HUES6 (cell line): Measurements from ENCODE around the gene PDSS2.
"Not testable (repeated sequence)": the region's sequence is repeated elsewhere in the genome, so short reads cannot be mapped to it uniquely, and the experiment has no call there.

Experiments
- H3K27ac ChIP-seq: 2 replicates; pipeline ENCODE4 v1.7.0; 2013; ENCODE audit warnings: low read depth, mild to moderate bottlenecking, low read length, inconsistent platforms
- H3K27me3 ChIP-seq: 2 replicates; pipeline ENCODE4 v1.6.1; 2013; ENCODE audit warnings: low read length; ENCODE audit not compliant: control insufficient read depth, insufficient read depth
- H3K36me3 ChIP-seq: 2 replicates; pipeline ENCODE4 v1.6.1; 2013; ENCODE audit warnings: low read length; ENCODE audit not compliant: control insufficient read depth, insufficient read depth
- H3K4me1 ChIP-seq: 2 replicates; pipeline ENCODE4 v1.6.1; 2013; ENCODE audit warnings: low read length; ENCODE audit not compliant: control insufficient read depth, insufficient read depth
- H3K4me3 ChIP-seq: 2 replicates; pipeline ENCODE4 v1.5.1; 2013; ENCODE audit warnings: low read depth, low read length
- H3K9ac ChIP-seq: one replicate; pipeline ENCODE4 v1.6.1; 2013; ENCODE audit warnings: mild to moderate bottlenecking, low read length
- H3K9me3 ChIP-seq: 2 replicates; pipeline ENCODE4 v1.6.1; 2013; ENCODE audit warnings: low read depth, low read length; ENCODE audit not compliant: control insufficient read depth, insufficient read depth

PDSS2 gene

GRCh38 chr6:107128577-107128976 lies 330.8 kb downstream of the PDSS2 start:
- no peaks in the 10 kb centered on the region for H3K27me3 ChIP-seq
- no peaks in the 10 kb centered on the region for H3K36me3 ChIP-seq
- no peak overlapping the region for H3K4me3 ChIP-seq
- no peak overlapping the region for H3K27ac ChIP-seq
- H3K9me3 ChIP-seq: no peaks in the 10 kb centered on the region
- no peak overlapping the region for H3K9ac ChIP-seq
- H3K4me1 ChIP-seq: peaks cover 27% of the 10 kb centered on the region

GRCh38 chr6:107128175-107128574 lies 331.2 kb downstream of the PDSS2 start:
- no peaks in the 10 kb centered on the region for H3K27me3 ChIP-seq
- H3K27ac ChIP-seq: no peak overlapping the region
- no peak overlapping the region for H3K9ac ChIP-seq
- peaks cover 27% of the 10 kb centered on the region for H3K4me1 ChIP-seq
- no peaks in the 10 kb centered on the region for H3K9me3 ChIP-seq
- no peaks in the 10 kb centered on the region for H3K36me3 ChIP-seq
- H3K4me3 ChIP-seq: no peak overlapping the region

GRCh38 chr6:107125771-107126170 lies 333.6 kb downstream of the PDSS2 start:
- Histone ChIP-seq H3K27ac (no peak overlapping the region), H3K4me3 (no peak overlapping the region), H3K27me3 (no peaks in the 10 kb centered on the region), H3K4me1 (peaks cover 32% of the 10 kb centered on the region), H3K9me3 (no peaks in the 10 kb centered on the region), H3K36me3 (no peaks in the 10 kb centered on the region), H3K9ac (no peak overlapping the region)

DNA sequence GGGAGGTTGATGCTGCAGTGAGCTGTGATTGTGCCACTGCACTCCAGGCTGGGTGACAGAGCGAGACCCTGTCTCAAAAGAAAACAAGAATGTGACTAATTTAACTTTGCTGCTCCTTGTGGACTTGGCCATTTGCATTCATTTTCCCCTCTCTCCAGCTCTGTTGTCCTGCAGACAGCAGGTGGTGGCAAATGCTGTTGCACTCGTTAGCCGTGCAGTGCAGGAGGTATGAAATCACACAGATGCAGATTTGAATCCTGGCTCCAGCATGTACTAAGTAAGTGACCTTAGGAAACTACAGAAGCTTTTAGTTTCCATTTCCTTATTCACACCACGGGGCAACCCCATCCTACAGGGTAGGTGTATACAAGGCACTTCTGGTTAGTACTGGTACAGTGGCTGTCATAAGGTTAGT lies 334.4 kb downstream of the PDSS2 start:
- H3K9me3 ChIP-seq: no peaks in the 10 kb centered on the region
- no peak overlapping the region for H3K4me3 ChIP-seq
- no peak overlapping the region for H3K9ac ChIP-seq

GRCh38 chr6:107123501-107123900 lies 335.9 kb downstream of the PDSS2 start:
- H3K36me3 ChIP-seq: no peaks in the 10 kb centered on the region
- no peak overlapping the region for H3K27ac ChIP-seq
- H3K4me1 ChIP-seq: peaks cover 31% of the 10 kb centered on the region
- no peak overlapping the region for H3K4me3 ChIP-seq
- H3K27me3 ChIP-seq: no peaks in the 10 kb centered on the region
- H3K9ac ChIP-seq: no peak overlapping the region
- no peaks in the 10 kb centered on the region for H3K9me3 ChIP-seq

More for the DNA sequence above, 334.4 kb downstream of the PDSS2 start:
- H3K36me3 ChIP-seq: no peaks in the 10 kb centered on the region
- no peaks in the 10 kb centered on the region for H3K27me3 ChIP-seq
- H3K27ac ChIP-seq: no peak overlapping the region
- H3K4me1 ChIP-seq: peaks cover 32% of the 10 kb centered on the region

DNA sequence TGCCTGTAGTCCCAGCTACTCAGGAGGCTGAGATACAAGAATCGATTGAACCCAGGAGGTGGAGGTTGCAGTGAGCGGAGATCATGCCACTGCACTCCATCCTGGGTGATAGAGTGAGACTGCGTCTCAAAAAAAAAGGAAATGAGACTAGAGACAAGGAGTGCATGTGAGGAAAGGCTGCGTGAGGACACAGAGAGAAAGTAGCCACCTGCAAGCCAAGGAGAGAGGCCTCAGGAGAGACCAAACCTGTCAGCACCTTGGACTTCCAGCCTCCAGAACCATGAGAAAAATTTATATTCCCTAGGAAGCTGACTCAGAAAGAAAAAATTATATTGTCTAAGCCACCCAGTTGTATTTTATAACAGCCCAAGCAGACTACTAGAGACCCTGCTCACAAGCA lies 336.6 kb downstream of the PDSS2 start:
- H3K27ac ChIP-seq: no peak overlapping the region
- H3K27me3 ChIP-seq: no peaks in the 10 kb centered on the region
- H3K9me3 ChIP-seq: no peaks in the 10 kb centered on the region
- peaks cover 37% of the 10 kb centered on the region for H3K4me1 ChIP-seq
- H3K9ac ChIP-seq: no peak overlapping the region
- no peaks in the 10 kb centered on the region for H3K36me3 ChIP-seq
- no peak overlapping the region for H3K4me3 ChIP-seq

DNA sequence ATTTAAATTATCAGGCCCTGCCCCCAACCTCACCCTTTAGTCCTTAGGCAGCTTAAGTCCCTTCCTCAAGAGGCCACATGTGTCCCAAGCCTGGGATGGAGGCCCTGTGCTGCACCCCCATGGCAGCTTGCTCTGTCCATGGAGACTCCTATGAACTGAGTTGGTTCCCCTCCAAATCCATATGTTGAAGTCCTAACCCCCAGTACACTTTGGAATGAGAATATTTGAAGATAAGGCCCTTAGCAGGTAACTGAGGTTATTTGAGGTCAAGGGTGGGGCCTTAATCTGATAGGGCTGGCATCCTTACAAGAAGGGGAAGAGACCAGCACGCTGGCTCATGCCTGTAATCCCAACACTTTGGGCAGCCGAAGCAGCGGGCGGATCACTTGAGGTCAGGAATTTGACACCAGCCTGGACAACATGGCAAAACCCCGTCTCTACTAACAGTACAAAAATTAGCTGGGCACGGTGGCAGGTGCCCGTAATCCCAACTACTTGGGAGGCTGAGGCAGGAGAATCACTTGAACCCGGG lies 337.3 kb downstream of the PDSS2 start:
- no peak overlapping the region for H3K9ac ChIP-seq
- peaks cover 44% of the 10 kb centered on the region for H3K4me1 ChIP-seq
- H3K4me3 ChIP-seq: no peak overlapping the region
- H3K36me3 ChIP-seq: no peaks in the 10 kb centered on the region
- no peaks in the 10 kb centered on the region for H3K9me3 ChIP-seq
- H3K27ac ChIP-seq: no peak overlapping the region
- H3K27me3 ChIP-seq: no peaks in the 10 kb centered on the region

DNA sequence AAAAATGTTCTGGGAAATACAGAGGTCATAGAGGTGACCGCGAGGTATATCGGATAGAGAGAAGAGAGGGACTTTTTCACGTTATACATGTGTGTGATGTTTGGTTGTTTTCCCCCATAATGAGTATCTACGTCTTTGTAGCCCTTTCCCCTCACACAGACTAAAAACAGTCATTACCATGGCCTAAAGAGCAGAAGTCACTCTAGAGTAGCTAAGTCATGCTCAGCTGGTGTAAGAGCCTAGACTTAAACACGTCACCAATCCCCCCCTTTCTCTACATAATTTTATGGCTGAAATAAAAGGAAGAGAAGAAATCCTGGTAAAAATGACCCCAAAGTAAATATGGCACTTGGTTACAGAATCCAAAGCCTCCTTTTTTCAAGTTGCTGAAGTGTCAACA lies 338.1 kb downstream of the PDSS2 start:
- Histone ChIP-seq H3K9me3 (no peaks in the 10 kb centered on the region), H3K4me1 (peaks cover 45% of the 10 kb centered on the region), H3K4me3 (no peak overlapping the region), H3K9ac (no peak overlapping the region), H3K27ac (no peak overlapping the region), H3K27me3 (no peaks in the 10 kb centered on the region), H3K36me3 (no peaks in the 10 kb centered on the region)

GRCh38 chr6:107120404-107120803 lies 339.0 kb downstream of the PDSS2 start:
- no peak overlapping the region for H3K9ac ChIP-seq
- no peak overlapping the region for H3K27ac ChIP-seq
- no peaks in the 10 kb centered on the region for H3K36me3 ChIP-seq
- no peaks in the 10 kb centered on the region for H3K27me3 ChIP-seq
- no peak overlapping the region for H3K4me3 ChIP-seq
- no peaks in the 10 kb centered on the region for H3K9me3 ChIP-seq
- H3K4me1 ChIP-seq: peaks cover 38% of the 10 kb centered on the region

DNA sequence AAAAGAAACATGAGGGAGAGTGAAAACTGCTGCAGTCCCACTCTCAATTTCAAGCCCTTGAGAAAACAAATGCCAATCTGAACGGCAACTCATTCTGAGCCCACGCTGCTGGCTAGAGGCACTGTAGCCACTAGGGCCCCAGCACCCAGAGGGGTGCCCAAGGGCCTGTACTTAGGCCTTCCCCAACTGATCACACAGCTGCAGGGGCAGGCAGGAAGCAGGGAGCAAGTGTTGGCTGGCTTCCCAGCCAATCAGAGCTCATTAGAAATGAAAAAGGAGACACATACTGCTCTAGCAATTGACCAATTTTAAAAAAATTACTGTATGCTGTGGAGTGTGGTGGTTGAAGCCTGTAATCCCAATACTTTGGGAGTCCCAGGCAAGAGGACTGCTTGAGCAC lies 340.4 kb downstream of the PDSS2 start:
- Histone ChIP-seq H3K9me3 (no peaks in the 10 kb centered on the region), H3K27me3 (no peaks in the 10 kb centered on the region), H3K4me1 (peaks cover 28% of the 10 kb centered on the region), H3K36me3 (no peaks in the 10 kb centered on the region), H3K4me3 (no peak overlapping the region), H3K9ac (no peak overlapping the region), H3K27ac (peak overlapping the region; percentile 86)

GRCh38 chr6:107118540-107118939 lies 340.8 kb downstream of the PDSS2 start:
- H3K9me3 ChIP-seq, H3K36me3 ChIP-seq, H3K9ac ChIP-seq, H3K27me3 ChIP-seq, H3K4me3 ChIP-seq: not testable (repeated sequence)
- peaks cover 33% of the 10 kb centered on the region for H3K4me1 ChIP-seq
- H3K27ac ChIP-seq: peak overlapping the region; percentile 86

DNA sequence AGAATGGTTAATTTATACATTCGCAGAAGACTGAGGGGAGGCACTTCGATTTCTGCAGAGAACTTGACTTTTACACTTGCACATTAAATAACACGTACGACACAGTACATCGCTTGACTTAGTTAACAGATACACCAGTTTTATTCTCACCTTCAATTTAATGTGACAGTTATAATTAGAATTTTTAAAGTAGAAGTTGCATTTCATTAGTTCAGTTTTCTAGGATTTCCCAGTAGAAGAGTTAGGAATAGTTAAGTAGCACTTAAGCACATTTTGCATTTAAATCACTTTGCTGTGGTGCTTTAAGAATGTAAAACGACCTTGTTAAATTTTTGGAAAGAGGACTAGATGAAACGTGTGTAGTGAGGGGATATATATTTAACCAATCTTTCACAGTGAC lies 342.4 kb downstream of the PDSS2 start:
- H3K9me3 ChIP-seq: no peaks in the 10 kb centered on the region
- no peaks in the 10 kb centered on the region for H3K27me3 ChIP-seq
- peaks cover 38% of the 10 kb centered on the region for H3K4me1 ChIP-seq
- peak overlapping the region; percentile 97 for H3K27ac ChIP-seq
- H3K9ac ChIP-seq: peak overlapping the region; percentile 96
- peaks cover 3% of the 10 kb centered on the region; the same call in 1 of the 2 replicates for H3K36me3 ChIP-seq
- H3K4me3 ChIP-seq: peak overlapping the region; percentile 67
